Choroid plexus epithelial cell (primary cell): ENCODE data around the gene UBL7.

Experiments used
- DNase-seq: peaks from one replicate; pipeline ENCODE4 v3.0.0-alpha.2; 2010; ENCODE audit warnings: low read depth
- H3K4me3 ChIP-seq: 2 replicates; pipeline ENCODE4 v1.5.1; 2011; ENCODE audit warnings: low read depth, mild to moderate bottlenecking, control low read depth, low read length, moderate library complexity
- CTCF ChIP-seq: conservative IDR thresholded peaks from 2 replicates; pipeline ENCODE4 v1.5.1; 2011; ENCODE audit warnings: low read depth, mild to moderate bottlenecking, control low read depth, inconsistent platforms, low read length, moderate library complexity

Gene UBL7

GRCh38 chr15:74500401-74500800 is 39.4 kb upstream of the UBL7 start:
- no peak overlapping the region for H3K4me3 ChIP-seq
- no peak for TF ChIP-seq CTCF

GRCh38 chr15:74499366-74499765 is 38.4 kb upstream of the UBL7 start:
- no peak for DNase-seq
- TF ChIP-seq CTCF = no peak
- no peak overlapping the region for H3K4me3 ChIP-seq

More at GRCh38 chr15:74500401-74500800, 39.4 kb upstream of the UBL7 start:
- no peak for DNase-seq

DNA sequence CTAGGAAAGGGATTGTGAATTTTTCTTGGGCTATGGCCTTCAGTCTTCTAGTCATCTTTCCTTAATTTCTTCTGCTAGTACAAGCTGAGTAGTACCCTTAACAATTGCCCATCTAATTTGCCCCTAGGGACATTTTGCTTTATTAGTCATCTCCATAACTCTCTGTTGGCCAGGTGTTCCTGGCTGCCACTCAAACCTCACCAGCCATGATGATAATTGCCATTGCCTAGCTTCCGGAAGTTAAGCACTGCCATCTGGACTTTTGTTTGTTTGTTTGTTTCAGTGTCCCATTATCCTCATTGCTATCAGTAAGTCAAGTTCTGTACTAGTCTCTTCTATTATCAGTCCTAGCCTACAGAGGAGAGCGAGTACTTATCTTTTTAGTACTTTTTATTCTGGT is 36.6 kb upstream of the UBL7 start:
- H3K4me3 ChIP-seq = no peak overlapping the region
- no peak for TF ChIP-seq CTCF
- DNase-seq = no peak

DNA sequence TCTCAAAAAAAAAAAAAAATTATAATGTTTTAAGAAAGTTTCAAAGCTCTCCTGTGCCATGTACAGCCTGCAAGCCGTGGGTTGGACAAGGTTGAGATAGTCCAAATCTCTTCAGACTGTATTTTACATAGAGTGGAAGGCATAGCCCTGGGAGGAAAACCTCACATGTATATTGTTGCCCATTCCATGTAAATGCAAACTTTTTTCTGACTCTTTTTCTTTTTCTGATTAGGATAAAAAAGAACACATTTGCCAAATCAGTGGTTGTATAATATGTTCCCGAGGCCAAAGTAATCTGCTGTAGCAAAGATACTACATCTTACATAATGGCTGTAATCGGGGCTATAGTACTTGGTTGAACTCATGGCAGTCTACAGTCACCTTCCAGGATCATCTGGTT is 35.7 kb upstream of the UBL7 start:
- no peak for TF ChIP-seq CTCF
- no peak overlapping the region for H3K4me3 ChIP-seq
- no peak for DNase-seq

GRCh38 chr15:74490339-74490689 is 29.4 kb upstream of the UBL7 start:
- no peak for TF ChIP-seq CTCF
- no peak overlapping the region for H3K4me3 ChIP-seq
- DNase-seq = no peak

- peak; percentile 46 for DNase-seq
- peak; percentile 77 for TF ChIP-seq CTCF
- H3K4me3 ChIP-seq = no peak overlapping the region
Observed at GRCh38 chr15:74489518-74490338, 28.8 kb upstream of the UBL7 start.

DNA sequence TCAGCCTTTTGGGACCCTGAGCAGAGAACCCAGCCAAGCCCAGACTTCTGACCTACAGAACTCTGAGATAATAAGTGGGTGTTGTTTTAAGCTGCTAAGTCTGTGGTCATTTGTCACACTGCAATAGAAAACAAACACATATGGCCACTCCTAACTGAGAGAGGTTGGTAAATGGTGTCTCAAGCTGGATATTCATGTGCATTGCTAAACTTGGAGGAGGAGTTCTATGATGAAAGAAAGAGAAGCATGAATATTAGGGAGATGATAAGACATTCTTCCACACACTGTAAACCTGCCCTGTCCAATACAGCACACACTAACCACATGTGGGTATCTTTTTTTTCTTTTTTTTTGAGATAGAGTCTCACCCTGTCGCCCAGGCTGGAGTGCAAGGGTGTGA is 27.8 kb upstream of the UBL7 start:
- no peak for DNase-seq
- no peak overlapping the region for H3K4me3 ChIP-seq
- TF ChIP-seq CTCF = no peak
